SU-DHL-6 (cell line): ENCODE measurements around the gene NEDD4.

Source experiments
- H2AFZ ChIP-seq: fragments of 200-600 bp; sonication (generic); 2 replicates; pipeline ENCODE4 v1.6.1; 2014; ENCODE audit warnings: low read depth, mild to moderate bottlenecking, moderate library complexity, mixed read lengths, antibody characterized with exemption, low read length; ENCODE audit not compliant: severe bottlenecking
- H3F3A ChIP-seq: fragments of 200-600 bp; shearing (Covaris generic); 2 replicates; pipeline ENCODE4 v1.6.0; 2016; ENCODE audit warnings: antibody characterized with exemption, mild to moderate bottlenecking; ENCODE audit not compliant: insufficient read depth
- H3K27ac ChIP-seq: fragments of 200-600 bp; sonication (generic); 2 replicates; pipeline ENCODE4 v1.5.1; 2016; ENCODE audit warnings: low read depth, mild to moderate bottlenecking, low read length, moderate library complexity, mixed read lengths
- H3K27me3 ChIP-seq: fragments of 200-600 bp; sonication (generic), shearing (Covaris generic); 2 replicates; pipeline ENCODE4 v1.6.0; 2014; ENCODE audit warnings: mild to moderate bottlenecking, low read length
- H3K36me3 ChIP-seq: fragments of 200-600 bp; sonication (generic); 2 replicates; pipeline ENCODE4 v1.6.1; 2014; ENCODE audit warnings: mild to moderate bottlenecking, low read length, mixed read lengths
- H3K4me2 ChIP-seq: fragments of 300-600, 200-600 bp; shearing (Covaris generic), sonication (generic); 2 replicates; pipeline ENCODE4 v1.6.0; 2014; ENCODE audit warnings: low read length, low read depth, mild to moderate bottlenecking; ENCODE audit not compliant: poor library complexity, severe bottlenecking
- H3K4me3 ChIP-seq: fragments of 200-600 bp; sonication (generic); 2 replicates; pipeline ENCODE4 v1.5.1; 2014; ENCODE audit warnings: antibody characterized with exemption, low read length, mild to moderate bottlenecking, mixed read lengths; ENCODE audit not compliant: insufficient read depth, poor library complexity, severe bottlenecking
- H3K79me2 ChIP-seq: fragments of 200-600 bp; sonication (generic); 2 replicates; pipeline ENCODE4 v1.6.1; 2014; ENCODE audit warnings: mild to moderate bottlenecking, low read length, moderate library complexity; ENCODE audit not compliant: insufficient read depth
- H3K9ac ChIP-seq: fragments of 200-600 bp; sonication (generic); 2 replicates; pipeline ENCODE4 v1.7.0; 2014; ENCODE audit warnings: mild to moderate bottlenecking, low read length
- H3K9me2 ChIP-seq: fragments of 200-600 bp; sonication (generic); replicated peaks from 2 replicates; pipeline ENCODE4 v1.6.1; 2014; ENCODE audit warnings: low read length; ENCODE audit not compliant: insufficient read depth
- H3K9me3 ChIP-seq: fragments of 200-600 bp; sonication (generic); 2 replicates; pipeline ENCODE4 v1.6.1; 2014; ENCODE audit warnings: low read length, mixed read lengths; ENCODE audit not compliant: insufficient read depth
- H4K20me1 ChIP-seq: fragments of 200-600 bp; sonication (generic); 2 replicates; pipeline ENCODE4 v1.6.1; 2014; ENCODE audit warnings: low read depth, mild to moderate bottlenecking, antibody characterized with exemption, low read length, moderate library complexity, mixed read lengths
- EZH2phosphoT487 ChIP-seq: fragments of 200-600 bp; sonication (generic), shearing (Covaris generic); conservative IDR thresholded peaks from 2 replicates; pipeline ENCODE4 v1.6.1; 2018; ENCODE audit warnings: mild to moderate bottlenecking, antibody characterized with exemption, low read length, moderate library complexity, mixed read lengths
- TF ChIP-seq, protein P1 (sequence below): fragments of 200-600 bp; sonication (generic); IDR thresholded peaks from one replicate; pipeline ENCODE4 v1.5.1; 2017; ENCODE audit warnings: antibody characterized with exemption, mild to moderate bottlenecking, low read length, moderate library complexity; ENCODE audit not compliant: insufficient read depth, poor library complexity, severe bottlenecking

NEDD4 gene

GRCh38 chr15:56040081-56041035, 46.9 kb upstream of the NEDD4 start:
- no peaks in the 10 kb centered on the region for H3K27me3 ChIP-seq

DNA sequence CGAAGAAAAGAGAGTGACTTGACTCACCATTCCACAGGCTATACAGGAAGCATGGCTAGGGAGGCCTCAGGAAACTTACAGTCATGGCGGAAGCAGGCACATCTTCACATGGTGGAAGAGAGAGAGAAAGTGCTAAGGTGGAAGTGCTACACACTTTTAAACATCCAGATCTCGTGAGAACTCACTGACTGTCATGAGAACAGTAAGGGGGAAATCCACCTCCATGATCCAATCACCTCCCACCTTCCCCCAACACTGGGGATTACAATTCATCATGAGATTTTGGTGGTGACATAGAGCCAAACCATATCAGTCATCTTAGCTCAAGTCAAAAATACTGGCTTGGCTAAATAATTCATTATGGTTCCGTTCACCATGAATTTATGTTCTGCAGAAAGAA, 45.3 kb upstream of the NEDD4 start:
- no peaks in the 10 kb centered on the region for H3K9me2 ChIP-seq
- no peak overlapping the region for H2AFZ ChIP-seq
- no peaks in the 10 kb centered on the region for H3K79me2 ChIP-seq
- no peaks in the 10 kb centered on the region for H3K27me3 ChIP-seq
- no peaks in the 10 kb centered on the region for H4K20me1 ChIP-seq
- no peak overlapping the region for H3K27ac ChIP-seq
- H3K4me2 ChIP-seq, result no peak overlapping the region
- no peak overlapping the region for H3K4me3 ChIP-seq
- H3K9me3 ChIP-seq, result no peaks in the 10 kb centered on the region
- no peak overlapping the region for H3K9ac ChIP-seq
- no peaks in the 10 kb centered on the region for H3K36me3 ChIP-seq
- no peaks in the 10 kb centered on the region for H3F3A ChIP-seq
- TF ChIP-seq EZH2phosphoT487, result no peak
- TF ChIP-seq, protein P1, sequence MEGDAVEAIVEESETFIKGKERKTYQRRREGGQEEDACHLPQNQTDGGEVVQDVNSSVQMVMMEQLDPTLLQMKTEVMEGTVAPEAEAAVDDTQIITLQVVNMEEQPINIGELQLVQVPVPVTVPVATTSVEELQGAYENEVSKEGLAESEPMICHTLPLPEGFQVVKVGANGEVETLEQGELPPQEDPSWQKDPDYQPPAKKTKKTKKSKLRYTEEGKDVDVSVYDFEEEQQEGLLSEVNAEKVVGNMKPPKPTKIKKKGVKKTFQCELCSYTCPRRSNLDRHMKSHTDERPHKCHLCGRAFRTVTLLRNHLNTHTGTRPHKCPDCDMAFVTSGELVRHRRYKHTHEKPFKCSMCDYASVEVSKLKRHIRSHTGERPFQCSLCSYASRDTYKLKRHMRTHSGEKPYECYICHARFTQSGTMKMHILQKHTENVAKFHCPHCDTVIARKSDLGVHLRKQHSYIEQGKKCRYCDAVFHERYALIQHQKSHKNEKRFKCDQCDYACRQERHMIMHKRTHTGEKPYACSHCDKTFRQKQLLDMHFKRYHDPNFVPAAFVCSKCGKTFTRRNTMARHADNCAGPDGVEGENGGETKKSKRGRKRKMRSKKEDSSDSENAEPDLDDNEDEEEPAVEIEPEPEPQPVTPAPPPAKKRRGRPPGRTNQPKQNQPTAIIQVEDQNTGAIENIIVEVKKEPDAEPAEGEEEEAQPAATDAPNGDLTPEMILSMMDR, result no peak

More at GRCh38 chr15:56040081-56041035, 46.9 kb upstream of the NEDD4 start:
- H3K79me2 ChIP-seq, result no peaks in the 10 kb centered on the region
- no peak overlapping the region for H3K27ac ChIP-seq
- no peaks in the 10 kb centered on the region for H3F3A ChIP-seq
- H3K4me2 ChIP-seq, result no peak overlapping the region
- H2AFZ ChIP-seq, result no peak overlapping the region
- no peaks in the 10 kb centered on the region for H3K36me3 ChIP-seq
- no peak overlapping the region for H3K9ac ChIP-seq
- TF ChIP-seq, protein P1, result no peak
- no peak for TF ChIP-seq EZH2phosphoT487
- H3K9me3 ChIP-seq, result no peaks in the 10 kb centered on the region
- H4K20me1 ChIP-seq, result no peaks in the 10 kb centered on the region
- no peak overlapping the region for H3K4me3 ChIP-seq
- H3K9me2 ChIP-seq, result no peaks in the 10 kb centered on the region

DNA sequence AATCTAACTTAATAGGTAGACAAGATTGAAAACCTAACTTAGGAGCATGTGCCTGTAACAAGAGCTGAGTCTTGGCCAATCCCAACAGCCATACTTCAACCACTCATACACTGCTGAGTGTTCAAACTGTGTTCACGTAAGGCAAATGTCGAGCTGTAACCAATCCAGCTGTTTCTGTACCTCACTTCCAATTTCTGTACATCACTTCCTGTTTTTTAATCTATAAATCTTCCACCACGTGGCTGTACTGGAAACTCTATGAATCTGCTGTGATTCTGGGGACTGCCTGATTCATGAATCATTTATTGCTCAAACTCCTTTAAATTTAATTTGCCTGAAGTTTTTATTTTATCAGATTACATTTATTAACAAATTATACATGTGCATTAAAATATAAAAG, 44.6 kb upstream of the NEDD4 start:
- Histone ChIP-seq H3K27ac (no peak overlapping the region), H3K4me3 (no peak overlapping the region), H4K20me1 (no peaks in the 10 kb centered on the region), H3K9ac (no peak overlapping the region), H3F3A (no peaks in the 10 kb centered on the region), H3K27me3 (no peaks in the 10 kb centered on the region), H2AFZ (no peak overlapping the region), H3K79me2 (no peaks in the 10 kb centered on the region), H3K36me3 (no peaks in the 10 kb centered on the region), H3K4me2 (no peak overlapping the region), H3K9me3 (no peaks in the 10 kb centered on the region), H3K9me2 (no peaks in the 10 kb centered on the region)
- TF ChIP-seq, protein P1, result no peak
- TF ChIP-seq EZH2phosphoT487, result no peak
